Caki2 (cell line): ENCODE results near the gene USP40. TPM values are rescaled to one million over a fixed set of nuclear protein-coding genes. Genes with fewer than 3 reads are reported as not detected.
"Not testable (repeated sequence)": the region's sequence is repeated elsewhere in the genome, so short reads cannot be mapped to it uniquely, and the experiment has no call there.

ENCODE experiments used
- DNase-seq: peaks from one replicate; pipeline ENCODE4 v3.0.0-alpha.2; 2015; ENCODE audit warnings: low read depth
- in situ Hi-C: cut with HindIII; loops from 2 replicates; pipeline ENCODE4 v1.10.0; 2016; ENCODE audit warnings: low sequenced_read_pairs, low pct_unique_long_range_greater_than_20kb, mixed read lengths
- total RNA-seq: library from RNA; depleted of rRNA; stranded (reverse); fragments of >200 nt; shearing (Covaris generic); gene quantifications from 2 replicates; pipeline ENCODE4 v1.2.3, GENCODE V29; 2014; ENCODE audit warnings: low replicate concordance; rRNA removed

Gene USP40
- 12.2 and 23.4 TPM in 2 replicates for total RNA-seq

DNA sequence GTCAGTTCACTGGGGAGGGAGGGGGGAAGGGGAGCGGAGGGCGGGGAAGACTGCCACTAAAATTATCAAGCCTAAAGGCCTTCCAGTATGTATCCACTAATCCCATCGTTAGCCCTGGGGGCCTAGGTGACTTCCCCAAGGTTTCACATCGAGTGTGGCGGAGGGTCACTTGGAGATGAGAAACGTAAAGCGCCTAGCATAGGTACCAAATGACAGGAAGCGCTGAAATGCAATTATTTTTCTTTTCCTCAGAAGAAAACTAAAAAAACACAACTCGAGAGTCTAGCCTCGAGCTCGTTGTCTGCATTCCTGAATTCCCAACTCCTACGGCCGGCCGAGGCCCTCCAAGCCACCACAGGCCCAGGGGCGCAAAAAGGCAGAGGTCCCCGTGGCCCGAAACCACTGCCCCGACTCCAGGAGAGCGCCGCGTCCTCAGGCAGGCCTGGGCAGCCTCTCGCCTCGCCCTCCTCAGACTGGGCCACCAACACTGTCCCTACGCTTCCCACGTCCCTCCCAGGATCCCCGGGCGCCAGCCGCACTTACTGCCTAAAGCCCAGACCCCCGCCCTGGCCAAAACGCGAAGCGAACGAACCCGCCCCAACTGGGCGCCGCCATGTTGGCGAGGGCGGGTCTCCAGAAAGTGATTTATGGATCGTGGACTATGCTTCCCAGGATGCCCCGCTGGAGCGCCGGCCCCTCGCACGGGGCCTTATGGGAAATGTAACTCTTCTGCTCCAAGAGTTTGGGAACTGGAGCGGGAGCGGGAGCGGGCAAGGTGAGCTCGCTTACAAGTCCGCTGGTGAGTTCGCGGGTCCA, at the start of gene USP40:
Gene USP40 (minus strand): TSS at position 642 of the 816 bp plus-strand sequence. CDS start 1,228 bp downstream, outside the sequence.
- in situ Hi-C loops = no loop called here
- peak; percentile 75 for DNase-seq

- peak; percentile 18 for DNase-seq
- in situ Hi-C loops = no loop called here
Observed at GRCh38 chr2:233611284-233611683, 44.7 kb upstream of the USP40 start.

DNA sequence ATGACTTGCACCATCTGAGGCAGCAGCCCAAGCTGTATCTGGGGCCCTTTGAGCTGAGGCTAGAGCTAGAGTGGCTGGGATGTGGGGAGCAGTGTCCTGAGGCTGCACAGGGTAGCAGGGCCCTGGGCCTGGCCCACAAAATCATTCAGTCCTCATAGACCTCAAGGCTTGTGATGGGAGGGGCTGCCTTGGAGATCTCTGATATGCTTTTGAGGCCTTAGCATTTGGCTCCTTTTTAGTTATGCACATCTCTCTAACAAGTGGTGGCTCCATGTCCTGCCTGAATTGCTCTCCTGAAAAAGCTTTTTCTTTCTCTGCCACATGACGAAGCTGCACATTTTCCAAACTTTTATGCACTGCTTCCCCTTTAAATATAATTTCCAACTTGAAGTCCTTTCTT, 39.1 kb upstream of the USP40 start:
- in situ Hi-C loops = no loop called here
- no peak for DNase-seq

DNA sequence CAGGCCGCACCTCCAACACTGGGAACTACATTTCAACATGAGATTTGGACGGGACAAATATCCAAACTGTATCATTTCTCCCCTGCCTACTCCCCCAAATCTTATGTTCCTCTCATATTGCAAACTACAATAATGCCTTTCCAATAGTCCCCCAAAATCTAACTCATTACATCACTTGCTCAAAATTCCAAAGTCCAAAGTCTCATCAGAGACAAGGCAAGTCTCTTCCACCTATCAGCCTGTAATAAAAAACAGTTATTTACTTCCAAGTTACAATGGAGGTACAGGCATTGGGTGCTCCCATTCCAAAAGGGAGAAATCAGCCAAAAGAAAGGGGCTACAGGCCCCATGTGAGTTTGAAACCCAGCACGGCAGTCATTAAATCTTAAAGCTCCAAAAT, 38.2 kb upstream of the USP40 start:
- in situ Hi-C loops = no loop called here

DNA sequence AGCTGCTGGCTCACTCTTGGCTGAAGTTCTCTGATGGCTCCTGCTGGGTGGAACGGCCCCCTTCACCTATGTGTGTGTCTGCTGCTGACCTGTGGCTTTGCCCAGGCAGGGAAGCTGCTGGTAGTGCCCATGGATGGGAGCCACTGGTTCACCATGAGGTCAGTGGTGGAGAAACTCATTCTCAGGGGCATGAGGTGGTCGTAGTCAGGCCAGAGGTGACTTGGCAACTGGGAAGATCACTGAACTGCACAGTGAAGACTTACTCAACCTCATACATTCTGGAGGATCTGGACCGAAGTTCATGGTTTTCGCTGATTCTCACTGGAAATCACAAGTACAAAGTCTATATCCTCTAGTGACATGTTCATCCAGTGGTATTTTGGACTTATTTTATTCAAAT, 36.9 kb upstream of the USP40 start:
- in situ Hi-C loops = no loop called here
- no peak for DNase-seq

More for the DNA sequence above, 38.2 kb upstream of the USP40 start:
- no peak for DNase-seq

- in situ Hi-C loops = no loop called here
- DNase-seq = no peak
Observed at GRCh38 chr2:233602076-233602475, 35.5 kb upstream of the USP40 start.

DNA sequence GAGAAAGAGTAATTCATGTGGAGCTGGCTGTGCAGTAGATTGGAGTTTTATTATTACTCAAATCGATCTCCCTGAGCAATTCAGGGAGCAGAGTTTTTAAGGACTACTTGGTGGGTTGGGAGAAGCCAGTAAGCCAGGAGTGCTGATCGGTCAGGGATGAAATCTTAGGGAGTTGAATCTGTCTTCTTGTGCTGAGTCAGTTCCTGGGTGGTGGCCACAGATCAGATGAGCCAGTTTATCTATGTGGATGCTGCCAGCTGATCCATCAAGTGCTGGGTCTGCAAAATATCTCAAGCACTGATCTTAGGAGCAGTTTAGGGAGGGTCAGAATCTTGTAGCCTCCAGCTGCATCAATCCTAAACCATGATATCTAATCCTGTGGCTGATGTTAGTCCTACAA, 33.8 kb upstream of the USP40 start:
- no peak for DNase-seq
- in situ Hi-C loops = no loop called here

DNA sequence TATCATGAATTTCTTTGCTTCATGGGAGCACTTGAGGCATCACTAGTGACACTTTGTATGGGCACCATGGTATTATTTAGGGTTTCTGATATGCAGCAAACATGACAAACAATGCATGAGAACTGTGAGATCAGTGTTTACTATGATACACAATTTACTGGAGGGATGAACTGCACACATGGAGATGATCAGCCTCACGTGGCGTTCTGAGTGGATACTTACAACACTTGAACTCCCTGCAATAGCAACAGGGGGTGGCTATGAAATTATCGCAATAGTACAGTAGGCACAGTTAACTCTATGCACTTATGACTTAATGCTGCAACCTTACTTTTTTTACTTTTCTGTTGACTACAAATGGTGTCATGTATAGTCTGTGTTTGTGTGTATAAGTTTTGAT, 32.4 kb upstream of the USP40 start:
- in situ Hi-C loops = no loop called here
- DNase-seq = no peak

- no peak for DNase-seq
- in situ Hi-C loops = no loop called here
Observed at GRCh38 chr2:233597522-233597921, 30.9 kb upstream of the USP40 start.

- in situ Hi-C loops = no loop called here
- DNase-seq = no peak
Observed at GRCh38 chr2:233593201-233593600, 26.6 kb upstream of the USP40 start.

- in situ Hi-C loops, DNase-seq: not testable (repeated sequence)
Observed at GRCh38 chr2:233592706-233593105, 26.1 kb upstream of the USP40 start.

DNA sequence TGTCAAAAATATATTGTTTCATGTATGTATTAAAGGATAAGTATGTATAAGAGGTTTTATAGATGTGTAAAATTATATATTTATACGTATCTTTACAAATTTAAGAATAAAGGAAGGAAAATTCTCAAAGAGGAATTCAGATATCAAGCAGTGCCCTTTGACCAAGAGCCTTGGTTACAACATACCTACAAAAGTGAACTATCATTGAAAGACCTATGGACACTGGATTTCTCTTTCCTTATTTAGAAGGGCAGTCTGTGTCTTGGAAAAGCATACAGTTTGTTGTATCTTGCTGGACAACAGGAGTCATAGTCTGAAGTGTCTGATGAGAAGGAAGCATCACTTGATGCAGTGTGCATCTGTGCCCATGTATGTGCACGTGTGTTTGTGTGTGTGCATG, 21.8 kb upstream of the USP40 start:
- no peak for DNase-seq
- in situ Hi-C loops = no loop called here

DNA sequence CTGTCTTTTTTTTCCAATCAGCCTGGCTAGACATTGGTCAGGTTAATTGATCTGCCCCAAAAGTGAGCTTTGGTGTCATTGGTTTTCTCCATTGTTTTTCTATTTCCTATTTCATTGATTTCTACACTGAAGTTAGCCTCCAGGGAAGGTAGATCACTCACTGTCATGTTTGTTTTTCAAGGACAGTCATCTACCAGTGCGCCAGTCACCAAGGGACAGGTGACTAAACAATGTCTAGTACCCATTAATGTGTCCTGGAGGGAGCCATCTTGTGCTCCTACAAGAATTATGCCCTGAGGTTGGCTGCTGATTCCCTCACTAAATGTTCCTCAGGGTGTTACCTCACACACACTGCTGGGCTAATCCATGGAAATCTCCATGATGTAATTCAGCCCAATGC, 17.6 kb upstream of the USP40 start:
- in situ Hi-C loops = no loop called here
- DNase-seq = no peak

- in situ Hi-C loops, DNase-seq: not testable (repeated sequence)
Observed at GRCh38 chr2:233583217-233583965, 16.8 kb upstream of the USP40 start.

GRCh38 chr2:233577341-233577740, 10.8 kb upstream of the USP40 start:
- DNase-seq, in situ Hi-C loops: not testable (repeated sequence)

- in situ Hi-C loops = no loop called here
- DNase-seq = no peak
Observed at GRCh38 chr2:233572468-233572867, 5.9 kb upstream of the USP40 start.

DNA sequence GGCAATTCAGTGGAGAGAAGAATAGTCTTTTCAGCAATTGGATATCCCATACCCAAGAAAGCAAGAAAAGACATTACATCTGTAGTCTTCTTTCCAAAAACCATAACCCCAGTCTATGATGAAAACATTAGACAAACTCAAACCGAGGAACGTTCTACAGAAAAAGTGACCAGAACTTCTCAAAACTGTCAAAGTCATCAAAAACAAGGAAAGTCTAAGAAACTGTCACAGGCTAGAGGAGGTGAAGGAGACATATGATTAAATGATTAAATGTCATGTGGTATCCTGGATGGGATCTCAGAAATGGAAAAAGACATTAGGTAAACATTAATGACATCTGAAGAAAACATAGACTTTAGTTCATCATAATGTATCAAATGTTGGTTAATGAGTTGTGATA, 4.9 kb upstream of the USP40 start:
- in situ Hi-C loops = no loop called here
- no peak for DNase-seq

GRCh38 chr2:233571001-233571400, 4.4 kb upstream of the USP40 start:
- in situ Hi-C loops = no loop called here
- DNase-seq = no peak

DNA sequence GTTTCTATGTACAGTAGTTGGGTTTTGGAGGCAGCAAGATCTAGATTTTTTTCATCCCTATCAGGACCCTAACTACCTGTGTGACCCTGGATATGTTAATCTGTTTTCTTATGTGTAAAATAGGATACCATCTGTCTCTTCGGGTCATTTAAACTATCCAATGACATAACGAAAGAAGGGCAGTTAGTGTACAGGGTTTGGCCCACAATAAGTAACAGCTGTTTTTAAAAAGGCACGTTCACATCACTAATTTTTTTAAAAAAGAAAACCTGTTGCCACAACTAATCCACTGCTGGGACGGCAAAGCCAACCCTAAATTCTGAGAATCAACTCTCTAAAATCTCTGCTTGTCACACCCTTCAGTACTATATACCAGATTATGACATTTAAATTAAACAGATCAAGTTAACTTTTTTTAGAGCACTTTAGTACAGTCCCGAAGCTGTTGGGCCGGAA, 869 bp downstream of the USP40 start:
- in situ Hi-C loops = no loop called here

More for the DNA sequence above, 869 bp downstream of the USP40 start:
- DNase-seq = no peak
